ENCODE data around the gene PCNX2.

Gene PCNX2

GRCh38 chr1:233293556-233294446, 1.7 kb downstream of the PCNX2 start:
- TF ChIP-seq POLR2A (IDR thresholded peaks at IDR 0.05; ENCODE audit: low read depth, low read length): no peak
- DNase-seq (ENCODE audit: insufficient read length, low spot score) (no peak), FAIRE-seq (no peak)

DNA sequence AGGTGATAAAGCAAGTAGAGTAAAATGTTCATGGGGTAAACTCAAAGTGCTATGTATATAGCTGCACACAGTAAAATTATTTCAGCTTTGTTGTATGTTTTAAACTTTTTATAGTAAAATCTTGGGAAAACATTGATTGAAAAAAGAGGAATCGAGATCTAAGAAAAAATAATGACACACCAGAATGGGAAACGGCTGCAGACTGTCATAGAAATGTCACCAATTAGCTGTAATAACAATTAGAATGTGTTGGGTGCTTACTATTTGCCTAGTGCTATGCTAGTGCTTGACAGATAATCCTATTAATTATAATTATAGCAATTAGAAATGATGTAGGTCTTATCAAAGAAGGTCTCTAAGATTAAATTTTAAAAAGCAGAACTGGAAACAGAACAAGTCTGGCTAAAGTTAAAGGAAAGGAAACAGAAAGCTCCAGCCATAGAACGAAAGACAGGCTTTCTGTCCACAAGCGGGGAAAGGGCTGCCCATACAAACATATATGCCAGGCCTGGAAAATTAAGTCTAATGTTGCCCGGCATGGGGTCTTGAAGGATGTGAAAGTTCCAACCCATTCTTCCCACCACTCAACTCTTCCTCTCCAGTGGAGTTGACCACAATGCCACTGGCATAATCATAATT, 5.0 kb downstream of the PCNX2 start:
- no peak for TF ChIP-seq POLR2A (IDR thresholded peaks at IDR 0.05; ENCODE audit: low read depth, low read length)
- no peak for FAIRE-seq
- no peak for DNase-seq (ENCODE audit: insufficient read length, low spot score)

GRCh38 chr1:233289676-233290075, 5.8 kb downstream of the PCNX2 start:
- FAIRE-seq: no peak
- no peak for TF ChIP-seq POLR2A (IDR thresholded peaks at IDR 0.05; ENCODE audit: low read depth, low read length)
- no peak for DNase-seq (ENCODE audit: insufficient read length, low spot score)

- TF ChIP-seq POLR2A (IDR thresholded peaks at IDR 0.05; ENCODE audit: low read depth, low read length): no peak
- DNase-seq (ENCODE audit: insufficient read length, low spot score): no peak
- FAIRE-seq: no peak
These were observed 13.0 kb downstream of the PCNX2 start for GRCh38 chr1:233282582-233282886.

DNA sequence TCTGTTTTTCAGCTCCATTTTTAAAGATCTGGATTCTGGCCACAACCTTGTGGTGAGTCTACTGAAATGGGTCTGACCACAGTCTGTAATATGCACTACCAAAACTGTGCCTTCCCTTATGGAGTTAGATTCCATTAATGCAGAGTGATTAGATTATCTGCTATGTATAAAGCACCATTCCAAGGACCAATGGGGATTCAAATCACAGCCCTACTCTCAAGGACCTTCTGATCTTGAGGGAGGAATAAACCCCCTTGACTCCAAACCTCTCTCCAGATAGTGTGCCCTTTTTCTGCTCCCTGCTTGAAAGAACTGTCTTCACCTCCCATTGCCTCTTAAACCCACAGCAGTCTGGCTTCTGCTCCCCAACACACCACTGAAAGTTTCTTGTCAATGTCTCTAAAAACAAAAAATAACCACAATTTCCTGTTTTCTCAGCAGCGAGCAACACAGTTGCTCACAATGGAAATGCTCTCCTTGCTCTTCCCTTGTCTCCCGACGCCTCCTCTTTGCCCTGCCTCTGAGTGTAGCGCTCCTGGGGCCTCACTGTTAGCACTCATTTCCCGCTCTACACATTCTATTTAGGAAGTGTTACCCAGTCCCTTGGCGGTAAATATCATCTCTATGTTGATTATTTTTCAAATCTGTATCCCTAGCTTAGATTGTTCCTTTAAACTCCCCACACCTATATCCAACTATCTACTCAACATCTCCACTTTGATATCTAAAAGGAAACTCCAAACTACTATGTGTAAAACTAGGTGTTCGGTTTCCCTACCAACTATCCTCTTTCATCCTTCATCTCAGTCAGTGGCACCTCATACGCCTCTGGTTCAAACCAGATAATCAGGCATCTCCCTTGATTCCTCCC, 13.6 kb downstream of the PCNX2 start:
- no peak for FAIRE-seq
- no peak for DNase-seq (ENCODE audit: insufficient read length, low spot score)
- TF ChIP-seq POLR2A (IDR thresholded peaks at IDR 0.05; ENCODE audit: low read depth, low read length): no peak

- FAIRE-seq (no peak), DNase-seq (ENCODE audit: insufficient read length, low spot score) (no peak)
- no peak for TF ChIP-seq POLR2A (IDR thresholded peaks at IDR 0.05; ENCODE audit: low read depth, low read length)
These were observed 15.6 kb downstream of the PCNX2 start for GRCh38 chr1:233279971-233280370.

GRCh38 chr1:233278631-233279030, 16.9 kb downstream of the PCNX2 start:
- FAIRE-seq: no peak
- DNase-seq (ENCODE audit: insufficient read length, low spot score): no peak
- no peak for TF ChIP-seq POLR2A (IDR thresholded peaks at IDR 0.05; ENCODE audit: low read depth, low read length)

DNA sequence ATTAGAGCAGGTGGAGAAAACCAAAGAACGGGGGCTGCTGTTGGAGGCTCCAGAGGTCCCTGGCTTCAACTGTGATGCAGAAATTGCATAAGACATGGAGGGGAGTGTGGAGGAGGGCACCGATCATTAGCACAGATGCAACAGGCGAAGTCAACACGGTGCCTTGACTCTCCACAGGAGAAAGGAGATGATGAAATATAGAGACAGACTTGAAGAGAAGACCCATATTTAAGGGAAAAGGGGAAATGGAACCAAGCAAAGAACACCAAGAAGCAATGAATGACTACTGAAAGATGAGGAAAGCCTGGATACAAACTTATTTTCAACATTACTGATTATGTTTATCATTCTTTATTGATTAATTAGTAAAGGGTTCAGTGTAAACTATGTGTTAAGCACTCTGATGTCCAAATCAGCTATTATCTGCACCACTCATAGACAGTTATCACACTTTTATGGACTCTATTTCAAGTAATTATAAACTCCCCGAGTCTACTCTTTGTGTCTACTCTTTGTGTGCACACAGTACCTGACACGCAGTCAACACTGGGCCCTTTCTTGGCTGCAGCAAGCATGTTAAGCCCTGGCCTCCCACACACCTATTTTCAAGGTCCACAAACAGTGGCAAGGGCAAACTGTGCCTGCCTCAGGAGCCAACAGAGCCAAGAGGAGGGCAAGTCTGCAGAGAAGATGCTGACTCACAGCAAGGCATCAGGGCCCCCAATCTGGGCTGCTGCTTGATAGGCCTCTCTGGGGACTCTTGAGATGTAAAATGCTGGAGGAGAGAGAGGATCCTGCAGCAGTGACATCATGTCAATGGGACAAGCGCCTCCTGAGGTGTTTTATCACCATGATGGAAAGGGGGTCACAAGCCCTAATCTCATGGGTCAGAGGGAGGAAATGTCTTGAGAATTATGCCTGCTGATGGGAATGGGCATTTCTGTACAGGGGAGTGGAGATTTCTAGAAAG, 17.6 kb downstream of the PCNX2 start:
- no peak for FAIRE-seq
- no peak for TF ChIP-seq POLR2A (IDR thresholded peaks at IDR 0.05; ENCODE audit: low read depth, low read length)
- no peak for DNase-seq (ENCODE audit: insufficient read length, low spot score)

GRCh38 chr1:233269656-233270055, 25.9 kb downstream of the PCNX2 start:
- DNase-seq (ENCODE audit: insufficient read length, low spot score) (no peak), FAIRE-seq (no peak)
- no peak for TF ChIP-seq POLR2A (IDR thresholded peaks at IDR 0.05; ENCODE audit: low read depth, low read length)

DNA sequence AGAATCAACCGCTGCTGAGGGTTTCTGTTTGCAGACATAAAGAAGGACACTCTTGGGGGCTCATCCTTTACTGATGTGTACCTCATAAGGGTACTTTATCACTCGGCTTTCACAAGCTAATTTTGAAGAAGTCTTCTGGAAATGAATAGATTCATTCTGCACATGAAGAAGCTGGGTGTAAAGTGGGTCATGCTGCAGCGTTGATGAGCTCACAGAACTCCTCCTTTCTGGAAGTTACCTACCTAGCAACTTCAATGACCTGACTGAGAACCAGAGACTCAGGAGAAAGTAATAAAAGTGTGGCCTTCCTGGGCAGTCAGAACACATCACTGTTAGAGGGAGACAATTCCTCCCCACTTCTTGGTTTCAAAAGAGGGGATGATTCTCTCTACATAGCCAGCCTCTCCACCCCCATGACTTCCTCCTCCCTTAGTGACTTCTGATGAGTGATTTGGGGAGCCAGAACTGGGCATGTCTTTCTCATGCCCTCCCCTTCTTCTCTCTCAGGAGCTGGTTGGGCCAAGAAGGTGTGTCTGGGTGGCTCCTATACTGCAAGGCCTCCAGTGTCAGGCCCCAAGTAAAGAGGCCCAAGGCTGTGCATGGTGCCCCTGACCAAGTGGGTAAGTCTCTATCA, 27.0 kb downstream of the PCNX2 start:
- DNase-seq (ENCODE audit: insufficient read length, low spot score) (no peak), FAIRE-seq (no peak)
- no peak for TF ChIP-seq POLR2A (IDR thresholded peaks at IDR 0.05; ENCODE audit: low read depth, low read length)

GRCh38 chr1:233261695-233262094, 33.8 kb downstream of the PCNX2 start:
- no peak for TF ChIP-seq POLR2A (IDR thresholded peaks at IDR 0.05; ENCODE audit: low read depth, low read length)
- DNase-seq (ENCODE audit: insufficient read length, low spot score): no peak
- no peak for FAIRE-seq

DNA sequence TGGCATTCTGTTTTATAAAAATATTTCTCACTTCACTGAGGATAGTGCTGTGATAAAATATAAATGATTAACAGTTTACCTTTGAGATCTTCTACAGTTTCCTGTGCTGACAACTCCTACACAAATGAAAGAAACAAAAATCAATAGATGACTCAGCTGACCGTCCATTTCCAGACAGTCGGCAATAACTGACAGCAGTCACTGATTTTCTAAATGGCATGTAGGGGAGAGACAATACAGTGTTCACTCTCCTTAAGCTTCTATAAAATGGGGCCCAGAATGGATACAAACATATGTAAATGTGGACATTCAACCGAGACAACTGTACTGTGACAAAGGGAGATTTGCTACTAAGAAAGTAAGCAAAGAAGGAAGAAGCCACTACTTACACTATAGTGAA, 34.3 kb downstream of the PCNX2 start:
- FAIRE-seq (no peak), DNase-seq (ENCODE audit: insufficient read length, low spot score) (no peak)

GRCh38 chr1:233257786-233258185, 37.7 kb downstream of the PCNX2 start:
- DNase-seq (ENCODE audit: insufficient read length, low spot score) (no peak), FAIRE-seq (no peak)
- no peak for TF ChIP-seq POLR2A (IDR thresholded peaks at IDR 0.05; ENCODE audit: low read depth, low read length)

More for the DNA sequence above, 34.3 kb downstream of the PCNX2 start:
- TF ChIP-seq POLR2A (IDR thresholded peaks at IDR 0.05; ENCODE audit: low read depth, low read length): no peak
